GM19438 (cell line): ENCODE results near the gene ENTPD8.
"Not testable (repeated sequence)": the region's sequence is repeated elsewhere in the genome, so short reads cannot be mapped to it uniquely, and the experiment has no call there.

Experiments
- ATAC-seq: cut with Tn5 transposase; IDR thresholded peaks from one replicate; pipeline ENCODE4 v1.9.1; 2021; ENCODE audit warnings: low read depth; ENCODE audit not compliant: unreplicated experiment

ENTPD8 gene

GRCh38 chr9:137477778-137478612 lies 36.8 kb upstream of the ENTPD8 start:
- ATAC-seq = no peak

DNA sequence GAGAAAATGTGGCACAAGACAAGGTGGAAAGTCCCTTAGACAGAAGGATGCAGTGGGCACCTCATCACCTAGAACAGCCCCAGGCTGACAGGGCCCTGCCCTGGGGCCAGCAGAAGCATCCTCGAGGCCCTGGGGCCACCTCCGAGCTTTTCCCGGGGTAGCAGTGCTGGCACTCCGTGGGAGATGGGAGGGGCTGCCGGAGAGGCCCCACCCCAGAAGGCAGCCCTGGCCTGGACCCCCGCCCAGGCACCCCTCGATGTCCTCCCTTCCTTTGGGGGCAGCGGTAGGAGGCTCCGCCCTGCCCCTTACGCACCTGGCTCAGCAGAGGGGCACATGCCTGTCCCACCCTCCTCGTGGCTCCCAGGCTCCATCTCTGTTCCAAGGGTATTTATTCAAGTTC lies 35.7 kb upstream of the ENTPD8 start:
- no peak for ATAC-seq

GRCh38 chr9:137475666-137476065 lies 34.5 kb upstream of the ENTPD8 start:
- no peak for ATAC-seq

DNA sequence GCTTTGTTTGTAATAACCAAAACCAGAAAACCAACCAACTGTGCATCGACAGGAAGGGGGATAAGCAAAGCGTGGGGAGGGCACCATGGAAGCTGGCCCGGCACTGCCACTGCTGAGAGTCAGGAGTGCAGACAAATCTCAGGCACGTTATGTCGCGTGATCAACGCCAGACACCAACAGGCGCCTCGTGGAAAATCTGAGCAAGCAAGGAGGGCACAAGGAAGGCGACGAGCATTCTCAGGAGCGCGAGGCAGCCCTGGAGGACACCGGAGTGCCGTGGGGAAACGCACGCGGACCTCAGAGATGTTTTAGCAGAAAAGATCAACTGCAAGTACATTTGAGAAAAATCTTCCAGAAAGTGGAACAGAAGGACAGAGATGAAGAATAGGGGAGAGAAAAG lies 33.1 kb upstream of the ENTPD8 start:
- ATAC-seq = no peak

GRCh38 chr9:137470785-137471184 lies 29.6 kb upstream of the ENTPD8 start:
- ATAC-seq = no peak

DNA sequence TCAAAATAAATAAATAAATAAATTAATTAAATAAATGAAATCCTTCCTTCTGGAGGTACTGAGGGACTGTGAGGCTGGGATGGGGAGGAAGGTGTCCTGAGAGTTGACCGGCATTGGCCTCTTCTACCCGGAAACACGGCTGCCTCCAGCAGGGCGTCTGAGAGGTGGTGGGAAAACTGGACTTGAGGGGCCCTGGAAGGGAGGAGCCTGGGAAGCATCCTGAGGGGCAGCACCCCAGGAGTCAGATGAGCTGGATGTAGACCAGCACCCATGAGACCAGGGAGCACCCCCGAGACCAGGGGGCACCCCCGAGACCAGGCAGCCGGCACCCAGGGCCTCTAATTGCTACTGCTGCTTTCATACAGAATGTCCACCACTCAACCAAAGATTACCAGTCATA lies 26.7 kb upstream of the ENTPD8 start:
- no peak for ATAC-seq

GRCh38 chr9:137467161-137467581 lies 26.0 kb upstream of the ENTPD8 start:
- no peak for ATAC-seq

GRCh38 chr9:137466389-137467085 lies 25.4 kb upstream of the ENTPD8 start:
- ATAC-seq = not testable (repeated sequence)

DNA sequence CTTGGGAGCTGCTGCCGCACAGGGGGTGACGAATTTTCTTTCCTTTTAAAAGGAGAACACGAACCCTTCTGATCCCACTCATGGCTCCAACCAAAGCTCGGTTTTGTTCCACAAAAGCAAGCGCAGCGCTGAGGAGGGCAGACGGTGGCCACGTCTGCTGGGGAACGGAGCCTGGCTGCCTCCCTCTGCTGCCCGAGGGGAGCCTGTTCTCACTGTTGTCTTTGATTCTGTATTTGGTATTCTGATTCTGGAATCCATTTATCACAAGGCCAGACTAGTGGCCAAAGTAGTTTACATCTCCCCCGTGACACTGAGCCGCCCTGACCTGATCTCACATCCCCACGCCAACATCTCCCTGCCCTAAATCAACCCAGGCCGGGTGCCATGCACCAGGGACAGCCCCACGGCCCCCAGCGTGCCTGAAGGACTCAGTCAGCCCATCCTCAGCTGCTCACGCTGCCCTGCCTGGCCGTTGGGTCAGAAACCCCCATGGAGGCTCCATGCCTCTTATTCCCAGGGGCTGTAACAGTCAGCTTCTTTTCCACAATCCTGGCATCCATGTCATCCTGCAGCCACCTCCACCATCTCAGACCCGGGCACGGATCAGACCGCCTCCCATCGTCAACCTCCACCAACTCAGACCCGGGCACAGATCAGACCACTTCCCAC lies 24.7 kb upstream of the ENTPD8 start:
- no peak for ATAC-seq

DNA sequence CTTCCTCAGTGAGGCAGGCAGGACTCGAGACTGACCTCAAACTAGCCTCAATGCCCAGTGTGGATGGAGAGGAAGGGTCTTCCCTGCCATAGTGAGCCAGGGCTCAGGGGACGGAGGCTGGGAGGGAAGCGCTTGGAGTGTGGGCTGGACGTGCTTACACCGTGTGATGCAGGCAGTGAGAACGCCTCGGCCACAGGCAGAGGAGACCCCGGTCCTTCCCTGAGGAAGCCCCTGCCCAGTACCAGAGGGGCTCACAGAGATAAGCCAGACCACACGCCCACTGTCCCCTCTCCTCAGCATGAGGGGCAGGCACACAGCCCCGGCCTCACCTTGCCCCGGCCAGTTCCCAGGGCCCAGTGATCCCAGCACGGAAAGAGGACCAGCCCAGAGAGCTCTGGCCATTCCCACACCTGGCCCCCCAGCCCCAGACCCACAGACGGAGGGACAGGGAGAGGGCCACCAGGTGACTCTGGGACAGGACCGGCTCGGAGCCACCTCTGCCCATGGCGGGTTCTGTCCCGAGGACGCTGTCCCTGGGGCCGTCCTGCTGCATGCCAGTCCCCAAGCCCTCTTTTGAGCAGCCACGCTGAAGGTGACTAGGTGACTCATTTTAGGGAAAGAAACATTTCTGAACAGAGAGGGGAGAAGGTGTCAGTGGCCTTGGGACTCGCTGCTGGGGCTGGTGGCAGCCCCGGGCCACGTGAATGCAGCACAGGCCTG lies 24.0 kb upstream of the ENTPD8 start:
- no peak for ATAC-seq

DNA sequence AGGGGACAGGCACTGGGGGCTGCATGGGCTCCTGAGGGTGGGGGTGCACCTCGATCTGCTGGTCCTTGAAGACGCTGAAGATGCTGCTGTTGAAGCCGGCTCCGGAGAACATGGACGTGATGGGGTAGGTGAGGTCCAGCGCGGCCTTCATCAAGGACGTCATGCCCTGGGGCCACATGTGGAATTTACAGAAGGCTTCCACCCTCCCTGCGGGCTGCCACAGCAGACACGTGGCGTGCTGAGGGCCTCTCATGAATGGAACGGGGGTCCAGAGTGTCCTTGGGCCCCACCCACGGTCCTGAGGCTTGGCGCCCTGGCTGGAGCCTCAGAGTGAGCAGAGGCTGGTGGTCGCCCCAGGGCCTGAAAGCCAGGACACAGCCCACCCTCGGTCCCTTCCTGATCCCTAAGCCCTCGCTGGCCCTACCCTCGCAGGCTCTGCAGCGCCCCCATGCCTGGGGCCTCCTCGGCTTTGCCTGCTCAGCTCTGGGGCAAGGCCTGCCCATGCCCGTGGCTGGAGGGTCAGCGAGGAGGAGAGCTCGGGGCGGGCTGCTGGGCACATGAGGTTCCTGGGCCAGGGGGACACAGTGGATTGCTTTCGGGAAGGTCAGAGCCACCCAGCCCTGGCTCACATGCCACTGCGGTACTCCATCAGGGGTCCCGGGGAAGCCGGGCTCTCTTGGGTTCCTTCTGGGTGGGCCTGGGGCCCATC lies 23.3 kb upstream of the ENTPD8 start:
- ATAC-seq = no peak

DNA sequence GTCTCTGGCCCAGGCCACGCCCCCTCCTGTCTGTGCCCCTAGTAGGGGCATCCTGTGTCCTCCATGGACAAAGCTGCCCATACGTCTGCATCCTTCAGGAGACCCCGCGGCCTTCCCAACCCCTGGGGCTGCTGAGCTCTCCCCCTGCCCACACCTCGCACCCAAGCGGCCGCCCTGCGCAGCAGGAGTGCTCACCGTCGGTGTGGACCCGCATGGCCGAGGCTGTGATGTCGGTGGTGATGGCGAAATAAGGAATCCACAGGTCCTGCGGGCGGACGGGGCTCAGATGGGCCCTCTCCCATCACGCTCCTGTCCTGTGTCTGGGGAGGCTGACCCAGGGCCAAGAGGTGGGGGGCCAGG lies 22.8 kb upstream of the ENTPD8 start:
- no peak for ATAC-seq

DNA sequence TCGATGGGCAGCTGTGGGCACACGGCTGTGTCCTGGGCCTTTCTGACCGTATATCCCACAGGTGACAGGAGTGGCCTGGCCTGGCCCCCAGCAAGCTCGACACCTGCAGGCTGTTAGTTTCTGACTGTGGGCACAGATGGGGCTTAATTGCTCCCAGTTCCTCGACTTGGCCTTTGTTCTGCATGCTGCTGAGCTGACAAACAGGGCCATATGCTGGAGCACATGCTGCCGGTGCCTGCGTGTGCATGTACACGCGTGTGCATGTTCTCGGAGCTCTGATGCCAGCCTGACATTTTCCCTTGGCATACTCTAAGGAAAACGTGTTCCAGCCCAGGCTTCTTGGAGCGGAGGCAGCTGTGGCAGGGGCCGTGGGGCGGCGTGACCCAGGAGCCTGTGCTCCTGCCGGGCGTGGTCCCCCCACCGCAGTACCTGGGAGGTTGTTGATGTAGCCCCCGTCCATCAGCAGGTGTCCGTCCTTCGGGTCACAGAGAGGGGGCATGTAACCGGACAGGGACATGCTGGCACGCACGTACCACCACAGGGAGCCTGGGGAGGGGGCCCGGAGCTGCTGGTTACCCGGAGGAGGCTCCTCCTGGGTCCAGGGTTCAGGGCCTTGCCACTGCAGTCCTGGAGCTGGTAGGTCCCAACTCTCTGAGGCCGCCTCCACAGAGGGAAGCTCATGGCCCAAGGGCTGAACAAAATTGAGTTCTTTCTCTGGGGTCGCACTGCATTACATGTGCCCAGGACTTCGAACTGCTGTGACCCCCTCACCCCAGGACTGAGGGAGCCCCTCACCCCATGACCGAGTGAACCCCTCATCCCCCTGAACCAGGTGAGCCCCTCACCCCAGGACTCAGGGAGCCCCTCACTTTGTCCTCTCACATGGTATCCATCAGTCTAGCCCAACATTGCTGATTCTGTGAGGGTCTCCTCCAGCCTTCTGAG lies 22.1 kb upstream of the ENTPD8 start:
- no peak for ATAC-seq

GRCh38 chr9:137462396-137462985 lies 21.3 kb upstream of the ENTPD8 start:
- ATAC-seq = no peak

GRCh38 chr9:137461663-137462395 lies 20.7 kb upstream of the ENTPD8 start:
- ATAC-seq = peak; percentile 63

DNA sequence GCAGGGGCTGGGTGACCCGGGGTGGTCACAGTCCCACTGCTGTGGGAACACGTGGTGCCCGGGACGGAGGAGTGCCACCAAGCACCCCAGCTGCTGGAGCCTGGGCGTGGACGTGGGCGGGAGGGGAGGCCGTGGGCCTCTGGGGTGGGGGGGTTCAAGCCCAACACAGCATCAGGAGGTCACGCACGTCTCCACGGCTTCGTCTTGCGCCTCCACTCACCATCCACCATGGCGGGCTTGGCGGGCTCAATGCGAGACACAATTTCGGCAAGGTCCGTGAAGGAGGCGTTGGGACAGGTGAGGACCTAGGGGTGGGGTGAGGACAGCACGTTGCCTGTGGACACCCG lies 20.1 kb upstream of the ENTPD8 start:
- ATAC-seq = no peak

- ATAC-seq = no peak
Measured at GRCh38 chr9:137460363-137461315, 19.5 kb upstream of the ENTPD8 start.
